NCI-H2227 (cell line): ENCODE measurements around the gene CYREN.

Experiments
- DNase-seq: peaks from one replicate; lab custom pipeline; 2025; ENCODE audit not compliant: unreplicated experiment; lab: John Stamatoyannopoulos, UW

CYREN gene, protein sequence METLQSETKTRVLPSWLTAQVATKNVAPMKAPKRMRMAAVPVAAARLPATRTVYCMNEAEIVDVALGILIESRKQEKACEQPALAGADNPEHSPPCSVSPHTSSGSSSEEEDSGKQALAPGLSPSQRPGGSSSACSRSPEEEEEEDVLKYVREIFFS

DNA sequence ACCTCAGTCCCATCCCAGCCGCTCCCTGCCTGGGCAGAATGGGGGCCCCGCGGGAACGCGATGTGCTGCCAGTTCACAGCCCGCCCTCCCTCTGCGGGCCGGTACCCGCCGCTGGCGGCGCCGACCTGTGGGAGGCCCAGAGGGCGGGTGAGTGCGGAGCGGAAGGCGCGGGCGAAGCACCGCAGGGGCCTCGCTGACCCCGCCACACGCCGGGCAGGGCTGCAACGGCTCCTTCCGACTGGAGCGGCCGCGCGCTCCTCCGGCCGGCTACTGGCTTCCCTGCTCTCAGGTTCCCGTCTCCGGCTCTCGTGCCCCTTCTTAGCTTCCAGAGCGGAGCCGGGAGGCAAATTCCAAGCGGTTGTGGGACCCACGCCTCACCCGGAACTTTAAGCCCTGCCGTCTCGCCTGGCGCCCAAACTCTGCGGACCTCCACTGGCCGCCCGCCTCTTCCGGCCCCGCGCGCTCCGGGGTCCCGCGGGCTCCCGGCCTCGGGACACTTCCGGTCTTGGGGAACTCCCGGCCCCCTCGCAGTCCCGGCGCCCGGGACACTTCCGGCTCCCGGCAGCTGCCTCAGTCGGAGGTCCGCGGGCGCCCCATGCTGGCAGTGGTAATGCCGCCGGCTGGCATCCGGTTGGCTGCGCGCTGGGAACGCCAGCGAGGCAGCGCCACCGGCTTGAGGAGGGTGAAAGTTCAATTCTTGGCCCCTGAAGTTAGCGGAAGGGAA, at the start of gene CYREN:
TSS of gene CYREN (minus strand) at position 434 of the 724 bp plus-strand sequence. CDS start 1,785 bp downstream, outside the sequence.
- DNase-seq: peak; percentile 94

GRCh38 chr7:135217645-135218509, 47.4 kb upstream of the CYREN start:
- no peak for DNase-seq

GRCh38 chr7:135215698-135216097, 45.2 kb upstream of the CYREN start:
- DNase-seq: no peak

DNA sequence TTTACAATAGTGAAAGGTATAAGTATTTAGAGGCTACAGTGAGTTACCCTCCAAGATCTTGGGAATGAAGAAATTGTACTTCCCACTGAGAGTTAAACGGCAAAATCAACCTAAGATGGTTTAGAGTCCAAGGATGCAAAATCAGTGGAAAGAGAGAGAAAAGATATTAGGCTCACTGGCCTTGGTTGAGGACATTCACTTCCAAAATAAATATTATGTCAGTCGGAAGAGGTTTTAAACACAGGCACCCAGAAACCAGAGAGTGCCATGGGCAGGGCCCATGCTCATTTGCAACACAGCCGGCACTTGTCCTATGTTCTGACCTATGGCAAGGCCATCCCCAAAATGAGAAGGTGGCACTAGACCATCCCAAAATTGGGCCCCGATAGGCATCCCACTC, 44.7 kb upstream of the CYREN start:
- no peak for DNase-seq

DNA sequence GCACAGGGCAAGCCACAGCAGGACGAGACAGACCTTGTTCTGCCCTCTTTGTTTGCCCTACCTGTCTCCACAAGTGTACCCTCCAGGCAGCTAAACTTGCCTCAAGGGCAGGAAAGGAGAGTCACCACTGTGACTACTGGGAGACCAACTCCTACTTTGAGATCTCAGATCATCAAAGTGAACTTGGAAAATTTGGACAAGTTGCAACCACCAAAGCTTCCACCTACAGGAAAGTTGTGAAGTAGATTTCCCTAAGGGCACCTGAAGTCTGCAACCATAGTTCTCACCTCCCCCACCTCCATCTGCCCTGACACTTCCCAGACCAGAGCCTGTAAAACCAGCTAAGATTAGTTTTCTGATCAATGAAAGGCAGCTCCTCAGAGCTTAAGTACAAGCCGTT, 43.3 kb upstream of the CYREN start:
- DNase-seq: no peak

DNA sequence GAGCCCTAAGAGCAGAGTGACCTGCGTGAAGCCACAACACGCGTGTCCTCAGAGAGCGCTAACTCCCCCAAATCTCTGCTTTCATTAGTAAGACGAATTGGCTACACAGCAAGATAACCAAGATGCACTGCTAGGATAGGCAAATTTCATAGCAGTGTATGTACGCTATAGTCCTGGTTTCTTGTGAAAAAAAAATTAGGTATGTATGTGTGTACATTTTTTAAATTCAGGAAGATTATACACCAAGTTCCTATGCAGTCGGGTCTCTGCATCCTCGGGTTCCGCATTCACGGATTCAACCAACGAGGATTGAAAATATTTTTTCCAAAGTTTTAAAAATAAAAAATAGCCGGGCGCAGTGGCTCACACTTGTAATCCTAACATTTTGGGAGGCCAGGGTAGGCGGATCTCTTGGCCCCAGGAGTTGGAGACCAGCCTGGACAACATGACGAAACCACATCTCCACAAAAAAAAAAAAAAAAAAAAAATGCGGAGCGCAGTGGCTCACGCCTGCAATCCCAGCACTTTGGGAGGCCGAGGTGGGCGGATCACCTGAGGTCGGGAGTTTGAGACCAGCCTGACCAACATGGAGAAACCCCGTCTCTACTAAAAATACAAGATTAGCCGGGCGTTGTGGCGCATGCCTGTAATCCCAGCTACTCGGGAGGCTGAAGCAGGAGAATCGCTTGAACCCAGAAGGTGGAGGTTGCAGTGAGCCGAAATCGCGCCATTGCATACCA, 41.6 kb upstream of the CYREN start:
- peak; percentile 45 for DNase-seq

DNA sequence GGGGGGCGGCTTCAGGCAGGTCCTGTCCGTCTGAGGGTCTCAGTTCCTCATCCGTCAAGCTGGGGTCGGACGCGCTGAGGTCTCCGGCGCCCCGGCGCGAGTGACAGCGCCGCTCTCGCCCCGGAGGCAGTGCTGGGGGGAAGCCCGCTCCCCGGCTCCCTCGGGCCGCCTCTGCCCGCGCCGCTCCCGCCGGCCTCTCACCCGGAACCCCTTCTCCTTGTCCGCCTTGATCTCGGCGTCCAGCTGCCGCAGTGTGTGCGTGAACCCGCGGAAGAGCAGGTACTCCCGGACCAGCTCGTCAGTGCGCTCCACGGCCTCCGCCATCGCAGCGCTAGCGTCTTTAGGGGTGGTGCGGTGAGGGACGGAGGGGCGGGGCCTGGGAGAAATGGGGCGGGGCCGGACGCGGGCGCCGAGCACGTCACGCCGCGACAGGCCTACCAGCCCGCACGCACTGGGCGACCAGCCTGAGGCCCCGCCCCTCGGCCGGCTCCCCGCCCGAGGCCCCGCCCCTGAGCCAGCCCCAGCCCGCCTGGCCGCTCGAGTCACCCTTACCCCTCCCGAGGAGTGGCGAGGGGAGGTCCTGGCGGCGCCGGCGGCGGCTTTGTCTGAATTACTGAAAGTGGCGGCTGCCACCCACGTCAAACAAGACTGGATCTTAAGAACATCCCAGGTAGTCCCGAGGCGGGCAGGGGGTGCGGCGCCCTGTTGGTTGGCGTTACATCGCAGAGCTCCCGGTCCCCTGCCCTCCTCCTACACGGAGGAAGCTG, 40.9 kb upstream of the CYREN start, which contains the start of gene WDR91:
TSS of gene WDR91 (minus strand) at position 348 of the 767 bp plus-strand sequence. CDS start at position 324, 24 bp downstream.
- peak; percentile 96 for DNase-seq

DNA sequence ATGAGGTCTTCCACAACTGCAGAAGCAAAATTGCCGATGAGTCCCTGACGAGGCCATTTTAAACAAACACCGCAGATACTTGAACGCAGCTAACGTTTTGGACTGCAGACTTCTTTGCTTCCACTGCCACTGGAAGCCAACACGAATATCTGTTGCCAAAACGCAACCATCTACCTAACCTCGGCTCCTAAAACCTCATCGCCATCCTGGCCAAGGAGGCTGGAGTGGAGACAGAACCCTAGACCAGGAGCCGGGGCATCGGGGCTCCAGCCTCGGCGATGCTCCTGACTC, 40.3 kb upstream of the CYREN start:
- DNase-seq: peak; percentile 59

DNA sequence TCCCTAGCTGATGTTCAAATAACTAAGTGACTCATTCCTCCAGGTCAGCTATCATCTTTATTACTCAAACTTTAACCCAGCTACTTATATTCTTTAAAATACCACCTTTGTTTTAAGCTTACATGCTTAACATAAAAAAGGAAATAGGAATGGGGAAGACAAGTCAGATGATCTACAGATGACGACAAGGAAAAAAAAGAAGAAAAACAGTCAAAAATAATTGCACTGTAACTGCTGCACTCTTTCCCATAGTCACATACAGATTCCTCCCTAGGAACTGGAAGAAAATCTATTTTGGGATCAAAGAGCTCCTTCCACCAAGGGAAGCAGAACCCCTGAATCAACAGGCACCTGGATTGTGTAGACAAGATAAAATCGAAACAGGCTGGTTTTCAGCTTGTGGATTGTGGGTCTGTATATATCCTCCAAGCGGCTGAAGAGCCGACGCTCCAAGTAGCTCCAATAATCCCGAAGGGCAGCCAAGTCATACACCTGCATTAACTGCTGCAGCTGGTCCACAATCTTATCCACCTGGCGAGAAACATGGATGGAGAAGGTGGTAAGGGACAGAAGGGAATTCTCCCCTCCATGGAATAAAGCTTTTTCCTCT, 38.8 kb upstream of the CYREN start:
- no peak for DNase-seq

DNA sequence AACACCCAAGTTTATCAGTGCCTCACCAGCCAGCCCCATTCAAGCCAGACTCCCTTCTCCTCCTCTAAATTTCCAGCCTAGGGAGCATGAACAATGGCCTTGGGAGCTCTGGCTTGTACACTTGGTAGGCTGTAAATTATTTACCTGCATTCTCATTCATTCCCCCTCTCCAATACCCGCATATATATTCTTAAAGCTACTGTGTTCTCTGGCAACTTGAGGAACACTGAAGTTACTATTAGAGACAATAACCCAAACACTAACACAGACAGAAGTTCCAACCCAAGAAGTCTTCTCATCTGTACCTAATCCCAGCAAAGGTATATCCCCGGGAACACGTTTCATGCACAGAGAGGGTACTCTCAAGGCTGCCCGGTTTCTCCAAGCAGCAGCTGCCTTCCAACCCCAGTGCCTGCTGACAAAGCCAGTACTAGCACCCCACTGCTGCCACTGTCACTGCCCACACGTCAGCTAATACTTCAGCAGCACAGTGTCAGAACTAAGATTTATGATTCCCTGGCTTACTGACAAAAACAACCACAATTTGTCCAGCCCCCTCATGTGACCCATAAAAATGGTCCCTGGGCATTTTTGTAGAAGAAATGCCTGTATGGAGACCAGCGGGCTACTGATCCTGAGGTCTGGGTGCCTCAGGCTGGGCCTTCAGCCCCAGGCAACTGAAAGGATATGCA, 37.7 kb upstream of the CYREN start:
- no peak for DNase-seq

- DNase-seq: no peak
Measured at GRCh38 chr7:135207406-135208101, 37.0 kb upstream of the CYREN start.

DNA sequence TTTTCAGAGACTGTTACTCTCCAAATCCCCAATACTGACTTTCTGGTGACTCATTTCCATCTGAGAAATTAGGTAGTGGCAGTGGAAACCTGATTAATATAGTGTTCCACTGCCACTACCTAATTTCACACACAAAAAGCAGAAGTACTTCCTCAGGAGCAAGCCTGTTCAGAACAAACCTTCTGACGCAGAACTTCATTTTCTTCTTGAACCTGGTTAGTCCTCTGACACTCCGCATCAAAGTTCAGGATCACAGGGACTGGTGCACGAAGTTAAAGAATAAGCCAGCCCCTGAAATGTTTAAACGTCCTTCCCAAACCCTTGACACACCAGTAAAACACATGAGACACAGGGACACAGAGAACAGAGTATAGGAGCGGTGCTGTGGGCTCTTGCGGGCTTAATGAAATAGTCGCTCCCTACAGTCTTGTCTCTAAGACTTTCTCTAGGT, 36.5 kb upstream of the CYREN start:
- DNase-seq: no peak

DNA sequence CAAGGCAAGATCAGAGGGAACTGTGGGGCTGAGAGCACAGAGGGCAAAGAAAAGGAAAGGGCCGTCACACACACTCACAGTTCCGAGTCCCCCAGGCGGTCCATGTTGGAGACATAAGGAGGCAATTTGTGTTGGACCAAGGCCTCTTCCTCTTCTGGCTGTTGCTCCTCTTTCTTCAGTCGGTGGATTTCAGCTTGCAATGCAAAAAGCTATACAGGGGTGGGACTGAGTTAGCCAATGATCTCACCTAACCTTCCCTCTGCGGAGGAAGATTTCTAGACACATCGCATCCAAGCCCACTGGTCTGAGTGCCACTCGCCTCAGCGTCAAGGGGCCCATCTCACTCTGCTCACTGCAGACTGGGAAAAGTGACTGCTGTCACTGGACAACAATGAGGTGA, 35.3 kb upstream of the CYREN start:
- DNase-seq: no peak

- no peak for DNase-seq
Measured at GRCh38 chr7:135204876-135205275, 34.4 kb upstream of the CYREN start.

GRCh38 chr7:135204341-135204749, 33.8 kb upstream of the CYREN start:
- DNase-seq: no peak

- no peak for DNase-seq
Measured at GRCh38 chr7:135201350-135201749, 30.8 kb upstream of the CYREN start.

DNA sequence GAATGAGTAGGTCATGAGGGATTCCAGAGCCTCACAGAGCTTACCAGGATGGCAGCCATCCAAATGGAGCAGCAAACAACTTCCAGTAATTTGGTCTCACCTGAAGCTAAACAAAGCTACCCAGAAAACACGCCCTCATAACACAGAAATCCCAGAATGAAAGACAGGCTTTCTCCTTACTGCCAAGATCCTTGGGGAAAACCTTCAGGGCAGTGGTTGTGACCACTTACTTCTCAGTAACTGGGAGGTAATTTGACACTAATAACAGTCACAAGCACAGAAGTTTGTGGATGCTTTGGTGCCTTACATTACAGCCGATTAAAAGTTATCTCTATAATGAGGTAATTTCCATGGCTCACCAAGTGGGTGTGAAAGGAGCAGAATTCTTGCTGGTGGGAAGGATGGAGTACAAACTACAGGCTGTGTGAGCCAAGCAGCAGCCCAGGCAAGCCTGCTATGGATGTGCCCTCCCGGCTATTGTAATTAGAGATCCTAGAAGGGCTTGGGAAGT, 30.4 kb upstream of the CYREN start:
- peak; percentile 29 for DNase-seq

- DNase-seq: no peak
Measured at GRCh38 chr7:135199439-135199838, 28.9 kb upstream of the CYREN start.
